ENCODE measurements around the gene ATG9B.

The ATG9B gene

GRCh38 chr7:151016942-151017341 lies 7.4 kb downstream of the ATG9B start:
- Histone ChIP-seq H3K9me3 (ENCODE audit: control insufficient read depth, insufficient read depth, low read depth, low read length) (no peaks in the 10 kb centered on the region), H3K4me3 (ENCODE audit: low read depth, low read length) (no peak overlapping the region), H3K4me1 (ENCODE audit: control insufficient read depth, insufficient read depth, low read length) (no peaks in the 10 kb centered on the region), H3K27ac (ENCODE audit: extremely low read depth, low read depth, low read length) (no peak overlapping the region), H3K36me3 (ENCODE audit: control insufficient read depth in 2 of 2, insufficient read depth in 1 of 2, low read length in 2 of 2) (no peaks in the 10 kb centered on the region)
- POLR2A ChIA-PET, result no interaction called here
- CTCF ChIA-PET, result interaction anchor here (0.5 to 2.8 kb wide), 7 partner anchors 9 to 739 kb away, joined by 4 to 29 read pairs (median 7); no protein-coding TSS in a partner anchor
- TF ChIP-seq ZNF677 (tag by site-specific recombination; IDR thresholded peaks at IDR 0.05) (no peak), ZNF391 (tag by site-specific recombination; IDR thresholded peaks at IDR 0.05; ENCODE audit: borderline replicate concordance, low read depth) (no peak), ZNF624 (tag by site-specific recombination; IDR thresholded peaks at IDR 0.05) (no peak), MYNN (tag by site-specific recombination; IDR thresholded peaks at IDR 0.05; ENCODE audit: borderline replicate concordance) (no peak), CTCF (tag by site-specific recombination; IDR thresholded peaks at IDR 0.05) (no peak), ZNF76 (tag by site-specific recombination; IDR thresholded peaks at IDR 0.05; ENCODE audit: borderline replicate concordance, low read depth) (no peak), ZNF48 (tag by site-specific recombination; IDR thresholded peaks at IDR 0.05) (no peak), ZEB2 (tag by site-specific recombination; IDR thresholded peaks at IDR 0.05) (no peak), ZNF629 (tag by site-specific recombination; IDR thresholded peaks at IDR 0.05) (no peak), ZNF548 (tag by site-specific recombination; IDR thresholded peaks at IDR 0.05) (no peak), ZNF280C (tag by site-specific recombination; IDR thresholded peaks at IDR 0.05) (no peak), ZNF626 (tag by site-specific recombination; IDR thresholded peaks at IDR 0.05) (no peak), ZNF560 (tag by site-specific recombination; IDR thresholded peaks at IDR 0.05; ENCODE audit: borderline replicate concordance) (no peak), PRDM6 (tag by site-specific recombination; IDR thresholded peaks at IDR 0.05) (no peak)
- TF ChIP-seq, protein P1, sequence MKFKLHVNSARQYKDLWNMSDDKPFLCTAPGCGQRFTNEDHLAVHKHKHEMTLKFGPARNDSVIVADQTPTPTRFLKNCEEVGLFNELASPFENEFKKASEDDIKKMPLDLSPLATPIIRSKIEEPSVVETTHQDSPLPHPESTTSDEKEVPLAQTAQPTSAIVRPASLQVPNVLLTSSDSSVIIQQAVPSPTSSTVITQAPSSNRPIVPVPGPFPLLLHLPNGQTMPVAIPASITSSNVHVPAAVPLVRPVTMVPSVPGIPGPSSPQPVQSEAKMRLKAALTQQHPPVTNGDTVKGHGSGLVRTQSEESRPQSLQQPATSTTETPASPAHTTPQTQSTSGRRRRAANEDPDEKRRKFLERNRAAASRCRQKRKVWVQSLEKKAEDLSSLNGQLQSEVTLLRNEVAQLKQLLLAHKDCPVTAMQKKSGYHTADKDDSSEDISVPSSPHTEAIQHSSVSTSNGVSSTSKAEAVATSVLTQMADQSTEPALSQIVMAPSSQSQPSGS (tag by site-specific recombination; IDR thresholded peaks at IDR 0.05; ENCODE audit: low read depth), result no peak
- TF ChIP-seq, protein P2, sequence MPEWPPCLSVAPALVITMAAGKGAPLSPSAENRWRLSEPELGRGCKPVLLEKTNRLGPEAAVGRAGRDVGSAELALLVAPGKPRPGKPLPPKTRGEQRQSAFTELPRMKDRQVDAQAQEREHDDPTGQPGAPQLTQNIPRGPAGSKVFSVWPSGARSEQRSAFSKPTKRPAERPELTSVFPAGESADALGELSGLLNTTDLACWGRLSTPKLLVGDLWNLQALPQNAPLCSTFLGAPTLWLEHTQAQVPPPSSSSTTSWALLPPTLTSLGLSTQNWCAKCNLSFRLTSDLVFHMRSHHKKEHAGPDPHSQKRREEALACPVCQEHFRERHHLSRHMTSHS (tag by site-specific recombination; IDR thresholded peaks at IDR 0.05), result no peak
- TF ChIP-seq, protein P3, sequence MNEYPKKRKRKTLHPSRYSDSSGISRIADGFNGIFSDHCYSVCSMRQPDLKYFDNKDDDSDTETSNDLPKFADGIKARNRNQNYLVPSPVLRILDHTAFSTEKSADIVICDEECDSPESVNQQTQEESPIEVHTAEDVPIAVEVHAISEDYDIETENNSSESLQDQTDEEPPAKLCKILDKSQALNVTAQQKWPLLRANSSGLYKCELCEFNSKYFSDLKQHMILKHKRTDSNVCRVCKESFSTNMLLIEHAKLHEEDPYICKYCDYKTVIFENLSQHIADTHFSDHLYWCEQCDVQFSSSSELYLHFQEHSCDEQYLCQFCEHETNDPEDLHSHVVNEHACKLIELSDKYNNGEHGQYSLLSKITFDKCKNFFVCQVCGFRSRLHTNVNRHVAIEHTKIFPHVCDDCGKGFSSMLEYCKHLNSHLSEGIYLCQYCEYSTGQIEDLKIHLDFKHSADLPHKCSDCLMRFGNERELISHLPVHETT (tag by site-specific recombination; IDR thresholded peaks at IDR 0.05), result no peak

Data from HEK293 (cell line).